Fibroblast of lung (primary cell): ENCODE data around the gene TOGARAM2.

Experiments
- EZH2 ChIP-seq: IDR thresholded peaks from 2 replicates; pipeline ENCODE4 v1.5.1; 2012; ENCODE audit warnings: low read length, control low read depth, mild to moderate bottlenecking; ENCODE audit errors: missing control alignments
- TF ChIP-seq, protein P1 (sequence below), 2 donors: IDR thresholded peaks in 1 of 2; conservative IDR thresholded peaks in 1 of 2; 1 replicate in 1 of 2; 2 replicates in 1 of 2; pipeline ENCODE4 v1.5.1; 2011 to 2012; ENCODE audit warnings: low read length in 2 of 2, control low read depth in 1 of 2, inconsistent platforms in 1 of 2, low read depth in 1 of 2, mild to moderate bottlenecking in 1 of 2

DNA sequence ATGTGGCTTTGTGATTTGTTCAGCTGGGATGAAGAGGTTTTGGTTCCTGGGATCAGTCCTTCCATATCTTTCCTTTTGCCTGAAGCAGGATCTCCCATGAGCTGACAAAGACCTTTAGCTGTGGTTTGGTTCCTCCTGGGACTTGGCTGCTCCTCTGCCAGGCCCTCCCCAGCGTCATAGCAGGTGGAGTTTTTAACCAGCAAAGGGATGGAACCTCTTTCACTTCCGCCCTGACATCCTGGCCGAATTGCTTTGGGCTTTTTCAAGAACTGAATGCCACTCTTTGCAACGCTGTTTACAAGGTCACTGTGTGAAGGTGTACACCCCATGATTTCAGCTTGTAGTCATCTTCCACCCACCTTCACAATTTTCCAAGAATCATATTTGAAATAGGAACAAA, 92.8 kb downstream of the TOGARAM2 start:
- TF ChIP-seq, protein P1, sequence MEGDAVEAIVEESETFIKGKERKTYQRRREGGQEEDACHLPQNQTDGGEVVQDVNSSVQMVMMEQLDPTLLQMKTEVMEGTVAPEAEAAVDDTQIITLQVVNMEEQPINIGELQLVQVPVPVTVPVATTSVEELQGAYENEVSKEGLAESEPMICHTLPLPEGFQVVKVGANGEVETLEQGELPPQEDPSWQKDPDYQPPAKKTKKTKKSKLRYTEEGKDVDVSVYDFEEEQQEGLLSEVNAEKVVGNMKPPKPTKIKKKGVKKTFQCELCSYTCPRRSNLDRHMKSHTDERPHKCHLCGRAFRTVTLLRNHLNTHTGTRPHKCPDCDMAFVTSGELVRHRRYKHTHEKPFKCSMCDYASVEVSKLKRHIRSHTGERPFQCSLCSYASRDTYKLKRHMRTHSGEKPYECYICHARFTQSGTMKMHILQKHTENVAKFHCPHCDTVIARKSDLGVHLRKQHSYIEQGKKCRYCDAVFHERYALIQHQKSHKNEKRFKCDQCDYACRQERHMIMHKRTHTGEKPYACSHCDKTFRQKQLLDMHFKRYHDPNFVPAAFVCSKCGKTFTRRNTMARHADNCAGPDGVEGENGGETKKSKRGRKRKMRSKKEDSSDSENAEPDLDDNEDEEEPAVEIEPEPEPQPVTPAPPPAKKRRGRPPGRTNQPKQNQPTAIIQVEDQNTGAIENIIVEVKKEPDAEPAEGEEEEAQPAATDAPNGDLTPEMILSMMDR (conservative IDR thresholded peaks at IDR 0.05 in 1 of 2, IDR thresholded peaks at IDR 0.05 in 1 of 2; ENCODE audit: low read depth in 1 of 2, low read length in 2 of 2): no peak
- TF ChIP-seq EZH2: no peak
